H9 (cell line): Measurements from ENCODE around the gene RXFP1. TPM values are rescaled to one million over a fixed set of nuclear protein-coding genes. Genes with fewer than 3 reads are reported as not detected.

Experiments
- DNase-seq: peaks from one replicate; pipeline ENCODE4 v3.0.0-alpha.2; 2017
- H2AFZ ChIP-seq: one replicate; pipeline ENCODE4 v1.6.1; 2013; ENCODE audit warnings: mild to moderate bottlenecking, low read length, control low read depth, moderate library complexity
- H2AK5ac ChIP-seq: 2 replicates; pipeline ENCODE4 v1.6.1; 2013; ENCODE audit warnings: low read length, control low read depth, mixed read lengths; ENCODE audit not compliant: insufficient read length
- H2BK120ac ChIP-seq: one replicate; pipeline ENCODE4 v1.6.1; 2013; ENCODE audit warnings: low read depth, mild to moderate bottlenecking, low read length, control low read depth, inconsistent platforms; ENCODE audit not compliant: poor library complexity, severe bottlenecking
- H2BK12ac ChIP-seq: 2 replicates; pipeline ENCODE4 v1.6.1; 2013; ENCODE audit warnings: low read length, control low read depth, mixed read lengths, low read depth; ENCODE audit not compliant: insufficient read length
- H2BK15ac ChIP-seq: 2 replicates; pipeline ENCODE4 v1.6.1; 2013; ENCODE audit warnings: low read depth, low read length, control low read depth
- H2BK20ac ChIP-seq: one replicate; pipeline ENCODE4 v1.6.1; 2013; ENCODE audit warnings: low read depth, mild to moderate bottlenecking, low read length, control low read depth, inconsistent platforms; ENCODE audit not compliant: poor library complexity, severe bottlenecking
- H2BK5ac ChIP-seq: 2 replicates; pipeline ENCODE4 v1.6.1; 2013; ENCODE audit warnings: low read length, control low read depth, mixed read lengths; ENCODE audit not compliant: insufficient read length
- H3K14ac ChIP-seq: 2 replicates; pipeline ENCODE4 v1.6.1; 2013; ENCODE audit warnings: low read length, control low read depth; ENCODE audit not compliant: insufficient read depth
- H3K18ac ChIP-seq: 2 replicates; pipeline ENCODE4 v1.6.1; 2013; ENCODE audit warnings: low read depth, mild to moderate bottlenecking, mixed read lengths, low read length, control low read depth; ENCODE audit not compliant: insufficient read length
- H3K23ac ChIP-seq: 2 replicates; pipeline ENCODE4 v1.6.1; 2013; ENCODE audit warnings: low read length, control low read depth, mixed read lengths, low read depth; ENCODE audit not compliant: insufficient read length
- H3K23me2 ChIP-seq: 2 replicates; pipeline ENCODE4 v1.6.1; 2013; ENCODE audit warnings: low read depth, mild to moderate bottlenecking, mixed read lengths, low read length, control low read depth; ENCODE audit not compliant: insufficient read length, poor library complexity, severe bottlenecking
- H3K27ac ChIP-seq: 2 replicates; pipeline ENCODE4 v1.5.1; 2013; ENCODE audit warnings: low read length, control low read depth, mixed read lengths, low read depth; ENCODE audit not compliant: insufficient read length
- H3K27me3 ChIP-seq: 2 replicates; pipeline ENCODE4 v1.6.1; 2013; ENCODE audit warnings: low read length, control low read depth, inconsistent platforms; ENCODE audit not compliant: insufficient read depth
- H3K4ac ChIP-seq: 2 replicates; pipeline ENCODE4 v1.6.1; 2013; ENCODE audit warnings: low read depth, mild to moderate bottlenecking, control low read depth, inconsistent platforms, low read length, moderate library complexity
- H3K4me1 ChIP-seq: 2 replicates; pipeline ENCODE4 v1.6.1; 2013; ENCODE audit warnings: low read length, control low read depth, inconsistent platforms; ENCODE audit not compliant: insufficient read depth
- H3K4me2 ChIP-seq: 2 replicates; pipeline ENCODE4 v1.6.1; 2013; ENCODE audit warnings: low read length, control low read depth, mixed read lengths; ENCODE audit not compliant: insufficient read length, insufficient read depth
- H3K56ac ChIP-seq: 2 replicates; pipeline ENCODE4 v1.6.1; 2013; ENCODE audit warnings: low read depth, mild to moderate bottlenecking, mixed read lengths, low read length, control low read depth; ENCODE audit not compliant: insufficient read length
- H3K79me1 ChIP-seq: 2 replicates; pipeline ENCODE4 v1.6.1; 2013; ENCODE audit warnings: low read depth, mild to moderate bottlenecking, moderate library complexity, low read length, control low read depth, inconsistent platforms; ENCODE audit not compliant: insufficient read depth, poor library complexity, severe bottlenecking
- H3K79me2 ChIP-seq: 2 replicates; pipeline ENCODE4 v1.6.1; 2013; ENCODE audit warnings: low read length, control low read depth, inconsistent platforms; ENCODE audit not compliant: insufficient read depth
- H3K9ac ChIP-seq: 2 replicates; pipeline ENCODE4 v1.6.1; 2013; ENCODE audit warnings: low read length, control low read depth, mixed read lengths; ENCODE audit not compliant: insufficient read length; ENCODE audit errors: extremely low read depth
- H3K9me3 ChIP-seq: one replicate; pipeline ENCODE4 v1.6.1; 2013; ENCODE audit warnings: low read depth, low read length, inconsistent platforms; ENCODE audit not compliant: control insufficient read depth
- H3T11ph ChIP-seq: one replicate; pipeline ENCODE4 v1.6.1; 2013; ENCODE audit warnings: mild to moderate bottlenecking, low read length, control low read depth, inconsistent platforms
- H4K20me1 ChIP-seq: one replicate; pipeline ENCODE4 v1.6.1; 2013; ENCODE audit not compliant: control insufficient read depth, insufficient read length, insufficient read depth
- H4K5ac ChIP-seq: 2 replicates; pipeline ENCODE4 v1.6.1; 2013; ENCODE audit warnings: low read depth, mild to moderate bottlenecking, mixed read lengths, low read length, control low read depth; ENCODE audit not compliant: insufficient read length
- H4K8ac ChIP-seq: replicated peaks from 2 replicates; pipeline ENCODE4 v1.6.1; 2013; ENCODE audit warnings: low read length, control low read depth, mixed read lengths, low read depth; ENCODE audit not compliant: insufficient read length
- H4K91ac ChIP-seq: 2 replicates; pipeline ENCODE4 v1.6.1; 2013; ENCODE audit warnings: low read depth, mild to moderate bottlenecking, moderate library complexity, mixed read lengths, low read length, control low read depth; ENCODE audit not compliant: insufficient read length
- H3K27ac Mint-ChIP-seq, 3 experiments: 2 replicates in 2 of 3; 3 replicates in 1 of 3; pipeline ENCODE4 v1.8.0; 2020 to 2021; ENCODE audit warnings: mixed read lengths in 3 of 3, mild to moderate bottlenecking in 1 of 3, moderate library complexity in 1 of 3
- H3K27me3 Mint-ChIP-seq: 2 replicates; pipeline ENCODE4 v1.8.0; 2021; ENCODE audit warnings: low read depth, mild to moderate bottlenecking, moderate library complexity, mixed read lengths
- H3K36me3 Mint-ChIP-seq, 3 experiments: 2 replicates in 2 of 3; 3 replicates in 1 of 3; pipeline ENCODE4 v1.8.0; 2020 to 2021; ENCODE audit warnings: low read depth in 3 of 3, mixed read lengths in 3 of 3; ENCODE audit not compliant: insufficient read depth in 1 of 3
- H3K4me1 Mint-ChIP-seq, 2 experiments: 2 replicates each; pipeline ENCODE4 v1.8.0; 2020; ENCODE audit warnings: mixed read lengths in 2 of 2
- H3K4me3 Mint-ChIP-seq, 2 experiments: 2 replicates in 1 of 2; 3 replicates in 1 of 2; pipeline ENCODE4 v1.8.0; 2020 to 2021; ENCODE audit warnings: mild to moderate bottlenecking in 2 of 2, mixed read lengths in 2 of 2, moderate library complexity in 1 of 2
- H3K9me3 Mint-ChIP-seq, 2 experiments: 2 replicates in 1 of 2; 3 replicates in 1 of 2; pipeline ENCODE4 v1.8.0; 2020; ENCODE audit warnings: mild to moderate bottlenecking in 2 of 2, mixed read lengths in 2 of 2, moderate library complexity in 1 of 2
- CTCF ChIP-seq: fragments of 200-600 bp; sonication (generic); conservative IDR thresholded peaks from 3 replicates; pipeline ENCODE4 v1.8.0; 2021; ENCODE audit warnings: antibody characterized with exemption, mild to moderate bottlenecking
- WGBS: extraction: QIAGEN DNeasy Blood & Tissue Kit; methylation state at CpG from one replicate; pipeline ENCODE4 v1.1.7; 2013; ENCODE audit warnings: missing lambda C conversion rate, low lambda C conversion rate, mixed read lengths; ENCODE audit not compliant: insufficient read length; ENCODE audit errors: extremely low coverage; 5-methylcytosine and 5-hydroxymethylcytosine counted together
- total RNA-seq: library from RNA; stranded (reverse); gene quantifications from 2 replicates; pipeline ENCODE4 v1.2.1, GENCODE V29; 2021

The RXFP1 gene
- total RNA-seq, 1 experiment from 2014 or later: 0.17 TPM

GRCh38 chr4:158671665-158671914 is 149.9 kb downstream of the RXFP1 start, which contains the start of gene C4orf46:
TSS of gene C4orf46 (minus strand) at chr4:158671887. CDS start at chr4:158671801, 86 bp downstream.
- Histone ChIP-seq H3K4me2 (peak within 1 kb of the TSS; percentile 95), H3T11ph (no peak within 1 kb of the TSS), H2BK5ac (no peak within 1 kb of the TSS), H3K27ac (no peak within 1 kb of the TSS), H3K4me1 (no peaks in the 10 kb centered on the region), H3K14ac (peak within 1 kb of the TSS; percentile 98), H4K5ac (peak within 1 kb of the TSS; percentile 14), H2AK5ac (no peak within 1 kb of the TSS), H4K8ac (no peak within 1 kb of the TSS), H2BK20ac (no peak within 1 kb of the TSS), H3K56ac (no peak within 1 kb of the TSS), H4K20me1 (no peaks in the 10 kb centered on the region), H2BK15ac (no peak within 1 kb of the TSS), H3K23me2 (peaks cover 13% of the 10 kb centered on the region), H2BK12ac (no peak within 1 kb of the TSS), H3K9me3 (no peaks in the 10 kb centered on the region), H2AFZ (no peak within 1 kb of the TSS), H3K18ac (peak within 1 kb of the TSS; percentile 81), H3K79me2 (peaks cover 5% of the 10 kb centered on the region; the same call in 1 of the 2 replicates), H3K23ac (peak within 1 kb of the TSS; percentile 7), H3K9ac (peak within 1 kb of the TSS; percentile 79), H2BK120ac (no peak within 1 kb of the TSS), H3K4ac (peak within 1 kb of the TSS; percentile 46; the same call in 1 of the 2 replicates), H4K91ac (no peak within 1 kb of the TSS), H3K27me3 (no peaks in the 10 kb centered on the region), H3K79me1 (peaks cover 3% of the 10 kb centered on the region)
- WGBS: no CpG with 5 or more reads among the region's 20 CpGs
- H3K27ac Mint-ChIP-seq: peak within 1 kb of the TSS; percentile 96 to 99 (median 97)
- H3K27me3 Mint-ChIP-seq: no peaks in the 10 kb centered on the region
- H3K4me1 Mint-ChIP-seq: peaks cover 11 to 15% of the 10 kb centered on the region in 2 experiments
- no peak for DNase-seq
- no peaks in the 10 kb centered on the region for H3K9me3 Mint-ChIP-seq
- H3K4me3 Mint-ChIP-seq: peak within 1 kb of the TSS; percentile 98 to 99
- TF ChIP-seq CTCF: no peak
- H3K36me3 Mint-ChIP-seq: peaks cover 5 to 13% (median 11%) of the 10 kb centered on the region in 3 experiments
